ENCODE measurements around the gene ADAM33.

Gene ADAM33

DNA sequence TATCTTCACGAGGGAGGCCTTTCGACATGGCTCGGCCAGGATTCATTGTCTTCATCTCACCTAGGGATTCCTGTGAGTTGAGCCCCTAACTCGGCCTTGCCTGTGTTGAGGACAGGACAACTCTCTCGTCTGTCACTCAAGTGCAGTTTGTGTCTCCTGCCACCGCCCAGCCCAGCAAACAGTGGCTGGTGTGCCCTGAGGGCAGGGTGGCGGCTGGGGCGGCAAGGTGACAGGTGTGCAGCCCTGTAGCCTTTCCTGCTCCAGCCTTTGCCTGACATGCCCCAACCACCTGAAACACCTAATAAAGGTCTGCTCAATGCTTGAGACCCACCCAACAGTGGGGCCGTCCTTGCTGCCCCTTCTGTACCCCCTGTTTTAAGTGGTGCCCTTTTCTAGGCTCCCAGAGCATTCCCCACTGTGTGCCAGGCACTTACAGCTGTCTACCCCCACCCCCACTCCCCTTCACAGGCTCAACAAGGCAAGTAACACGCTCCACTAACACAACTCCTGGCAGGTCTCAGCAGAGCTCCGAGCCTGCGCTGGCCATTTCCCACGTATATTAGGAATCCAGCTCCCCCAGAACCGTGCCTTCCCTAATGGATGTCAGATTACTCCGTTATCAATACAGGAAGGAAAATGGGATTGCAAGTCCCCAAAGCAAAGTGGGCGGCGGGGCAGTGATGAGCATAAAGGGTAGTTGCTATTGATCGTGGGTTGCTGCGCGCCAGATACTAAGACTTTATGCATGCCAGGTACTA lies 36.3 kb downstream of the ADAM33 start:
- DNase-seq: no peak

DNA sequence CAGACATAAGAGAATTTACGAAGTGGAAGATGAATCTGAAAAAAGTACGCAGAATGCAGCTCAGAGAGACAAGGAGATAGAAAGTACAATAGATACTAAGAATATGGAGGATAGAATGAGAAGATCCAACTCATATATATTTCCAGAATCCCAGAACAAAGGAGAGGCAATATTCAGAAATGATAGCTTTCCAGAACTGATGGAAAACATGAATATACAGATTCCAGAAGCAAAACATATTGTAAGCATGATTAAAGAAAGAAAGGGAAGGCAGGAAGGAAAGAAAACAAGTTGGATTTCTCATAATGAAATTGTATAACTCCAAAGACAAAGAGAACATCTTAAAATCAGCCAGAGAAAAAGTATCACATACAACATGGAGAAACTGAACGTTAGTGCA lies 41.6 kb downstream of the ADAM33 start:
- no peak for DNase-seq

DNA sequence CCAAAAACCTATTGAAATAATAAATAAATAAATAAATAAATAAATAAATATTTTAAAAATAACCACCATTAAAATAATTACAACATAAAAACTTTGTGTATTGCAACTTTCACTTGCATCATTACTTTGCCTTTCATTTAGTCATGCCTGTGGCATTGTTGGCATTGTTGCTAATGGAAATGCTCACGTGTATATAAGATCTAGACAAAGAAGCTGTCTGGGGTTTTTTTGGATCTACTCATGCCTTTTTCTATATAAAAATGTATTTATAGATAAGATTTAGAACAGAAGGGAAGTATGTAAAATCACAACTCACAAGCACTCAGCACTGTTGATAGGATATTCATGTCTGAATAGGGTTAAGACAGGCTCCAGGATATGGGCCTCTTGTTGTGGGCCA lies 46.5 kb downstream of the ADAM33 start:
- no peak for DNase-seq

DNA sequence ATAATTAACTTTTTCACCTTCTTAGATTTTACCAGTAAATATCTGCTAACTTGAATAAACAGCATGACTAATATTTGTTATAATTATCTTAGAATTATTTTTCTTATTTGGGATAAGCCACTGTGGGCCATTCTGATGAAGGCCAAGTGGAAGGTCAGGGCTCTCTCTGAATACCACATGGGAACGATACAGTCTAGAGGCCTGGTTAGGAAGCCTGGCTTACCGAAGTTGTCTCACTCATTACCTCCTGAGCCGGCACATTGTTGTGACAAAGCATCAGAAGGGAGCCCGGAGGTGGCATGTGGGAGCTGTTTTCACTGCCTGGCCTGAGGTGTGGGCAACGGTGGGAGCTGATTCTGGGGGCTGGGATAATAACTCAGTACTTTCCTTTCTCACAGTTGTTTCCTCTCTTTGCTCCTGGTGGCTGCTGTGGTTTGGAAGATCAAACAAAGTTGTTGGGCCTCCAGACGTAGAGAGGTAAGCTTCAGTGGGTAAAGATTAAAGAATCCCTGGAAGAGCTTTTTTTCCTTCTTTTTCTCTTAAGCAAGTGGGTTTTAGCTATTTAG lies 47.8 kb downstream of the ADAM33 start:
- DNase-seq: no peak

DNA sequence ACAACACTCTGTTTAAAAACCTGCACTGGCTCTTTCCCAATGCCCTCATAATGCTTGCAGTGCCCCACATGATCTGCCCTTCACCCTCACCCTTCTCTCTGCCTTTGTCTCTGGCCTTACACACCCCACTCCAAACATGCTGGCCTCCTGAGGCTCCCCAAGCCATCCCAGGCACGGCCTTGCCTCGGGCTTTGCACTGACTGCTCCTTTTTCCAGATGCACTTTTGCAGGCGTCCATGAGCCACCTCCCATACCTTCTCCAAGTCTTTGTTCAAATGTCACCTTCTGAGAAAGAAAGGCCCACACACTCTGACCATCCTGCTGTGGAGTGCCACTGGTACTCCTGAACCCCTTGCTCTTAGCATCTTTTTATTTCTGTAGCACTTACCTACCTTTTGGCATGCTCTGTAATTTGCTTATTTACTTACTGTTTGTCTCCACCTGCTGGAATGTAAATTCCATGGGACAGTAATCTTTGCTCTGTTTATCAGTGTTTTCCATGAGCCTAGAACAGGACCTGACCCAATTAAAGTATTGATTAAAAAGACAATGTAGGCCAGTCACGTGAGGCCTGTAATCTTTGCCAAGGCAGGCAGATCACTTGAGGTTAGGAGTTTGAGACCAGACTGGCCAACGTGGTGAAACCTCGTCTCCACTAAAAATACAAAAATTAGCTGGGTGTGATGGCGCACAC lies 49.4 kb downstream of the ADAM33 start:
- DNase-seq: no peak

DNA sequence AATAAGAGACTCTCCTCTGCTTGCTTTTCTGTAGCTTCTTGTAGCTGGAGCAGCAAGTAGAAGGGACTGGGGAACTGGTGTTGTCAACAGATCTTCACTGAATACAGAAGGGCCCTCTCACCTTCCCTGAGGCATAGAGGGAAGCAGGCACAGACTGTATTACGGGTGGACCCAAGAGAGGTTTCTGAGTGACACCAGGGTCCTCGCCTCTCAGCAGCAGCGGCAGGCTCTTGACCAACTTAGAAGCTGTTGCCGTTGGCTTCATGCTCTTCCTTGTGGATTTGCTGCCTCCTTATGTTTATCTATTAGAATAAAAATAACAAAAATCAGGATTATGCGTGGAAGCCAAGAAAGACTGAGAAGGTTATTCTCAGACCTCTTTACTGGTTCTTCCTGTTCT lies 50.3 kb downstream of the ADAM33 start:
- no peak for DNase-seq

DNA sequence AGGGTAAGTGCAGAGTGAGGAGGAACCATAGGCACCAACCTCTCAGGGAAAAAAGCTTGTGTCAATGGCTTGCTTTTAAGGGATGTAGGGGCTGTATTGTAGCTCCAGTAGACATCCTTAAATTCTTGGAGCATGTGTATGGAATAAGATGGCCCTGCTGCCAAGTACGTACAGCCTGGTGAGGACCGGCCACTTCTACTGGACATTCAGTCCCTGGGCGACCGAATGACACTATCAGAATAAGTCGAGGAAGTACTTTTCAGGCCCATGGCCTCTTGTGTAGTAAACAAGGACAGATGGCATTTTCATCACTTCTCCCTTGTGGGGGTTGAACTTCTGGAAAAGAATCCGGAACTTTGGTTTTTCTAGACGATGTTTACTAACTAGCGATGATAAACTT lies 51.4 kb downstream of the ADAM33 start:
- DNase-seq: no peak

DNA sequence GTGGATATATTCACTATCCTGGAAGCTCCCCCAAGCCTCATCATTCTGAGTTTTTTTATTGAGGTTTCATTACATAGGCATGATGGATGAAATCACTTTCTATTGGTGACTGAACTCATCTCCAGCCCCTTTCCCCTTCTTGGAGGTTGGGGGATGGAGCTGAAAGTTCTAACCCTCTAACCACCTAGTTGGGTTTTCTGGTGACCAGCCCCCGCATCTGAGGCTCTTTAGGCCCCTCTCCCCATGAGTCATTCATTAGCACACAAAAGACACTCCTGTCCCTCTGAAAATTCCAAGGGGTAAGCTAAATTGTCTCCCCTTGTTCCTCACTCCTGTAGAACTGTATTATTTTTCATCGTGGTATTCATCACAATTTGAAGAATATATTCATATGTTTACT lies 51.9 kb downstream of the ADAM33 start:
- DNase-seq: no peak

DNA sequence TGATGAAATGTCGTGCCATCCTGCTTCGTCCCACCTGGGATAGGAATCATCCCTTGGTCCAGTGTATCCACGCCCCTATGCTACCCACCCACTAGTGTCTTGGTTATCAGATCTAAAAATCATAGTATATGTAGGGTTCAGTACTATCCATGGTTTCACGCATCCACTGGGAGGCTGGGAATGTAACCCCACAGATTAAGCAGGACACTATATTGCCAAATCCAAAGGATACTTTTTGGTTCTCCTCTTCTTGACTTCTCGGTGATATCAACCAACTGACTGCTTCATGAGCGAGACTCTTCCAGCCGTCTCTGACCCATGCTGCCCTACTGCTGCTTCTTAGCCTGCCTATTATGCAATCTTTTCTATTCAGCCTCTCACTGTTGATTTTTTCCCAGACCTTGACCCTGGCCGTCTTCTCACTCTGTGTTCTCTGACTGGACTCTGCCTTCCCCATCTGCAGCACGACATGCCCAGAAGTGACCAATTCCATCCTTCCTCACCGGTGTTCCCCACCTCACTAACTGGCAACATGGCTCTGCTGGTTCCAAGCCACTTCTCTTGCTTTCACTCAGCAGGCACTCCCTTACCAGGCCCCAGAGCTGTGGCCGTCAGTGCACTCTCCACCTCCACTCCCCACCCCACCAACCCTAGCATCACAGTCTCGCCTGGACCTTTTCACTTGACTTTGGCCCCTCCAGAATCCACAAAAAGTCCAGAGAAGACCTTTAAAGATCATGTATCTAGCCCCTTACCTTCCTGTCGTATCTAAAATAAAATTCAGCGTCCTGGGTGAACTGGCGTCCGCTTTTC lies 53.1 kb downstream of the ADAM33 start:
- DNase-seq: no peak

DNA sequence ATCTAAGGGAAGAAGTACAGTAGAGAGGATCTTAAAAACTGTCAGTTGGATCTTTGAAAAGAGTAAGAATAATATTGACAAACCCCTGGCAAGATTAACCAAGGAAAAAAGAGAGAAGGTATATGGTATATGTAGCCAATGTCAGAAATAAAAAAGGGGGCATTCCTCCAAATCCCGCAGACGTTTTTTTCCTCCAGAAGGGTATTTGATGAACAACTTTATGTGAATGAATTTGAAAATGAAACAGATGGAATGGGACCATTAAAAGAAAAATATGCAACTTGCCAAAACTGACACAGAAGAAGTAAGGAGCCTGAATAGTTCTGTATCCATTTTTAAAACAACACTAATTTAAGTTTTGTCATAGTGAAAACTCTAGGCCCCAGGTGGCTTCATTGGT lies 54.3 kb downstream of the ADAM33 start:
- DNase-seq: no peak

DNA sequence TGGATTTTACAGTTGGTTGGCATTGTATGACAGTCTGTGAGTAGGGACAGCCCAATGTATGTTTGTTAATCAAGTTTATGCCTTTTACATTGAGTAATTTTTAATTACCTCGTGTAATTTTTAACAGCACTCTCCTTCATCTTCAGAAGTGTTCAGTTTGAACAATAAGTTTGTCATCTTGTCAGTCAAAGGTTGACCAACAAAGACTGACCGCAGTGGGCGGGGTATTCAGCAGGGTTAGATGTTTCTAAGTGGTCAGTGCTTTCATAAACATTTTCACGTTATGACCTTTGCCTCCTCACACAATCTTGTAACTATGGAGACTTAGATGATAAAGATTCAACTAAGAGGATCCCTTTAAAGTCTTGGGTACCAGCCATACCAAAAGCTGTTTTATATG lies 59.4 kb downstream of the ADAM33 start:
- no peak for DNase-seq

DNA sequence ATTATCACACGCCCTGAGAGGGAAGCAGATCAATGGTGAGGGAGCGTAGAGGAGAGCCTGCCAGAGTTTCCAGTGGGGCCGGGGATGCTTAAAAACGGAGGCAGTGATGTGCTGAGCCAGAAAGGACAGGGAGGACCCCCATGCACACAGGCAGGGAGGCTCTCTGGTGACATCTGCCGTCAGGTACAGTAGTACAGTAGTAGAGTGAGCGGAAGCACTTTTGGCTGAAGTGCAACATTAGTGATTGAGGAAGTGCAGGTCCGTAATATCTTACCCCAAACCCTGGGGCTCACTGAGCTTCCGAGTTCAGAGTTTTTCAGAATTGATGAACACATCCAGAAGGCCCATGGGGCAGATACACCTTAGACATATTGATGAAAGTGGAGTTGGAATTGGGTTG lies 60.7 kb downstream of the ADAM33 start:
- DNase-seq: no peak

All from effector CD4-positive, alpha-beta T cell (primary cell).